GM21381 (cell line): ENCODE data around the gene STK32C.

Experiments
- ATAC-seq: cut with Tn5 transposase; IDR thresholded peaks from one replicate; pipeline ENCODE4 v1.9.1; 2021; ENCODE audit warnings: mild to moderate bottlenecking, moderate library complexity; ENCODE audit not compliant: unreplicated experiment

The STK32C gene

DNA sequence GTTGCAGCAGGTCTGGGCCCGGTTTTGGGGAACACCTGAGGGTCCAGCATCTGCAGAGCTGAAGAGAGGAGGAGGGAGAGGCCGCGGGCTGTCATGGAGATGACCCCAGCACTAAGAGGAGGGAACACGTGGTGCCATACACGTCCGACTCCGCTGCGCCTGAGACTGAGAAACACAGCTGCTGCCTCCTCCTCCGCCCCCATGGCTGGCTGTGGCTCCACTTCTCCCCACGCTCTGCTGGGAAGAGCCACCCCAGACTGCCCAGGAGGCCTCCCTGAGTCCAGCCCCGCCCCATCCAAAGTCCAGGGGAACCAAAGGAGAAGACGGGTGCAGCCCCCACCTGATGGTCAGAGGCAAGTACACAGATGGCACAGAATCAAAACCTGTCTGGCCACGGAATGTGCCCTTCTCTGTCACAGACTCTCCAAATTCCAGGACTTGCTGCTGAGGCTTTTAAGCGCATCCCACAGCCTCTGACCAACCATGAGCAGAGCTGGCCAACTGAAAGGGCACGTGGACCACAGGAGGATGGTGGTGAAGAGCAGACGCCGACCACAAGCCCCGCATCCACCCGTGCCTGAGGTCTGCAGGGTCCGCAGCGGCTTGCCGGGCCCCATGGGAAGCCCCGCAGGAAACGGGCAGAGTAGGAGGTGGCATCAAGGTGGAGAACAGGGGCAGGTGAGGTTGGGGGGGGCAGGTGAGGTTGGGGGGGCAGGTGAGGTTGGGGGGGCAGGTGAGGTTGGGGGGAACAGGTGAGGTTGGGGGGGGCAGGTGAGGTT is 24.0 kb downstream of the STK32C start:
- ATAC-seq, result no peak

DNA sequence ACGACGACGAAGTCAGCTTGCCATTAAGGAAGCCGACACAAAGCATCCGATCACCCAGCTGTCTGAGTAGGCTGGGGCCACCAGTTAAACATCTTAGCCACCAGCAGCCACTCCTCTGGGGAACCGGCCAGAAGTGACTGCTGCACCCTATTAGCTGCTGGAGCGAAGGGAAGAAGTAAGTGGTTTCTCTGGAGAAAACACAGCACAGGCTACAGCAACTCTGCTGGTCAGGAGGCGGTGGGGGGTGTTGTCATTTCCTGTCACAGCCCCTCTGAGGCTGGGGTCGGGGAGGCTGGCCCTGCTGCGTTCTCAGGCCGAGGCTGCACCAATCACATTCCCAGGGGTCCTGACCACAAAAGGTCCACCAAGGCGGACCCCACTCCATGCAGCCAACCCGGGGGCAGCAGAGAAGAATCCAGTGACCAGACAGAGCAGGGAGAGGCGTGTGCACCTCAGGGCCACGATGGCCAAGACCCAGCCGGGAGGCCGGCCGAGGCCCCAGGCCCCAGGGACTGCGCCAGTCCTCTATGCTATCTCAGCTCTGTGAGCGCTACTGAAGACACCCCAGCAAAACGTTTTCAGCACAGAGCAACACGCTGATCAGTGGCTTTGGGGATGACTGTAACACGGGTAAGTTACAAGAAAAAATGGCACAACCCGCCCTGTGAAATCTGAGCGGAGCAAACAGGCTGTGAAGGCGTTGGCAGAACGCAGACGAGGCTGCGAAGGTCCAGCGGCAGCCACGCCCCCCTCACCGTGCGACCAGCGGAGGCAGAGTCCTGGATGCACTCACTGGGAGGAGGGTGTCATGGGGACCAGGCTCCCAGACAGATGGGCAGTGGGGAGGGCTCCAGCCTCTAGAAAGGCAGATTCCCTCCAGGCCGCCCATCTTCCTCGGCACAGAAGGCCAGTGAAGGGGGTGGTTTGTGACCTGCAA is 24.8 kb downstream of the STK32C start:
- no peak for ATAC-seq

DNA sequence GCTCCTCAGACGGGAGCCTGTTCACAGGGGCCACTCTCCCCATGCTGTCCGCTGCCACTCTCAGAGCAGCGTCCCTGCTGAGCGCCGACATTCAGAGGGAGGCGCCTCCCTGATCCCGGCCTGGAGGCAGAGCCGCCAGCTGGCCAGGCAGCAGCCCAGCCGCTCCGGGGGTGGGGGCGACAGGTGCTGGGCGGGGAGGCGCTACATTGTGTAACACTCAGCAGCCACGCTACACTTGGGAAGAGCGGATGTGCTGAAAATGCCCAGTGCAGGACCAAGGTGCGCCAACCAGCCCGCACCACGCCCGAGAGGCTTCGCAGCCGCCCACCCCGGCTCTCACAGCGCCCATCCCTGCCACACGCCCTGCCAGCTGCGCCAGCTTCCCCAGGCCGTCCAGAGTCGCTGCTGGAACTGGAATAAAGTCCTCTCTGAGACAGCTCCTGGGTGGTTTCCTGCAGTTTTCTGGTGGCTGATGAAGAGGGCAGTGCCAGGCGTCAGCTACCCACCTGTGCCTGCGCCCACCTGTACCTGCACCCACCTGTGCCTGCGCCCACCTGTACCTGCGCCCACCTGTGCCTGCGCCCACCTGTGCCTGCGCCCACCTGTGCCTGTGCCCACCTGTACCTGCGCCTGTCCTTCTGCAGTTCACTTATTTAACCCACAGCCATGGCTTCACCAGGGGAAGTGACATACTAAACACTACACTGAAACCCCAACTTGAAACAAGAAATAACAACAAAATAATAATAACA is 25.7 kb downstream of the STK32C start:
- no peak for ATAC-seq

DNA sequence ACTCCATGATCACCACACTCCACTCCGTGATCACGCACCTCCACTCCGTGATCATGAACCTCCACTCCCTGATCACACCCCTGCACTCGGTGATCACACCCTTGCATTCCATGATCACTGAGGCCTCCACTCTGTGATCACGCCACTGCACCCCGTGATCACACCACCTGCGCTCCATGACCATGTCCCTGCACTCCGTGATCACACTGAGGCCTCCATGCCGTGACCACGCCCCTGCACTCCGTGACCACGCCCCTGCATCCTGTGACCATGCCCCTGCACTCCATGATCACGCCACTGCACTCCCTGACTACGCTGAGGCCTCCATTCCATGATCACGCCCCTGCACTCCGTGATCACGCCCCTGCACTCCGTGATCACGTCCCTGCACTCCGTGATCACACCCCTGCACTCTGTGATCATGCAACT is 27.1 kb downstream of the STK32C start:
- no peak for ATAC-seq

DNA sequence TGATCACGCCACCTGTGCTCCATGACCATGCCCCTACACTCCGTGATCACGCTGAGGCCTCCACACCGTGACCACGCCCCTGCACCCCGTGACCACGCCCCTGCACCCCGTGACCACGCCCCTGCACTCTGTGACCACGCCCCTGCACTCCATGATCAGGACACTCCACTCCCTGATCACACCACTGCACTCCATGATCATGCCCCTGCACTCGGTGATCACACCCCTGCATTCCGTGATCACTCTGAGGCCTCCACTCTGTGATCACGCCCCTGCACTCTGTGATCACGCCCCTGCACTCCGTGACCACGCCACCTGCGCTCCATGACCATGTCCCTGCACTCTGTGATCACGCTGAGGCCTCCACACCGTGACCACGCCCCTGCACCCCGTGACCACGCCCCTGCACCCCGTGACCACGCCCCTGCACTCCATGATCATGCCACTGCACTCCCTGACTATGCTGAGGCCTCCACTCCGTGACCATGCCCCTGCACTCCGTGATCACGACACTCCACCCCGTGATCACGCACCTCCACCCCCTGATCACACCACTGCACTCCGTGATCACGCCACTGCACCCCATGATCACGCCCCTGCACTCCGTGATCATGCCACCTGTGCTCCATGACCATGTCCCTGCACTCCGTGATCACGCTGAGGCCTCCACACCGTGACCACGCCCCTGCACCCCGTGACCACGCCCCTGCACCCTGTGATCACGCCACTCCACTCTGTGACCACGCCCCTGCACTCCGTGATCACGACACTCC is 27.7 kb downstream of the STK32C start:
- no peak for ATAC-seq

DNA sequence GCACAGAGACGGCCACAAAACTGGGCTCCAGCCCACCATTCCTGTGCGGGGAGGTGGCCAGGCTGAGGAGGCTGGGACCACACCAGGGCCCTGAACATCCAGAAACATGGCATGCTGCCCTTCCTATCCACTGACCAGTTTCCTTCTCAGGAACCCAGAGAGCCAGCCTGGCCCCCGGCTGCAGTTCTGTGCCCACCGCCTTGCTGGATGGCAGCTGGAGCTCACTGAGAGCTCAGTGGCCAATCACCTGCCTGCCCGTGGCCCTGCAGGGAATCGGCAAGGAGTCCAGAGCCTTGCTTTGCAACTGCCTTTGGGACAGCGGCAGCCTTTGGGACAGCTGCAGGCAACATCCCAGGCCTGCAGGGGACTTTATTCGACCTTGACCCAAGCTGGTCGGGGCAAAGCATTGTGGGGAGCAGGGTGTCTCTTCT is 30.4 kb downstream of the STK32C start:
- ATAC-seq, result no peak

DNA sequence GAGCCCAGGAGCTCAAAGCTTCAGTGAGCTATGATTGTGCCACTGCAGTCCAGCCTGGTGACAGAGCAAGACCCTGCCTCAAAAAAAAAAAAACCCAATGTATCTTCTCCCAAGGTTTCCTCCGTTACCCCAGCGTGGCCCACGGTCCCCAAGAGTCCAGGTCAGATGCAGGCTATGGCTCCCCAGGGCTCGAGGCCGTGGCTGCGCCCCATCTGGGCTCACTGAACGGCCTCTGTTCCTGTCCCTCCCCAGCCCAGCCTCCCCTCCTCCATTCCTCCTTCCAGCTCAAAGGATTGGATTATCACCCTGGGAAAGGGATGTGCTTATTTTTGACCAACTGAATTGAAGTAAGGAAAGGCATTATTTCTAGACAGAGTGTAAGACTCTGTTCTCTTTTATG is 31.0 kb downstream of the STK32C start:
- ATAC-seq, result no peak

DNA sequence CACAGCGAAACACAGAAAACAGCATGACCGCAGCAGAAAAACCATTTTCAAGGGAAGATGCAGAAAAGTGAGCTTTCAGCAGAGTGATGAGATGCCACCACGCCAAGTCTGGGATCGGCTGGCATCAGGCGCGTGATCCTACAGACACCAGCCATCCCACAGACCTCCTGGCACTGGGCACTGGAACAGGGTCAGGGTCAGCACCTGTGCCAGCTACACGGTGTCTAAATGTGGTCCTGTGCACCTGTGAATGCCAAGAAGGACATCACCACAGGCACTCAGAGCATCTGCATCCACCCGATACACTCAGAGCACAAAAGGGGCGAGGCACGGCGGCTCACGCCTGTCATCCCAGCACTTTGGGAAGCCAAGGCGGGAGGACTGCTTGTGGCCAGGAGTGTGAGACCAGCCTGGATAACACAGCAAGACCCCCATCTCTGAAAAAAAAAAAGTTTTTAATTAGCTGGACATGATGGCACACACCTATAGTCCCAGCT is 31.5 kb downstream of the STK32C start:
- ATAC-seq, result no peak

DNA sequence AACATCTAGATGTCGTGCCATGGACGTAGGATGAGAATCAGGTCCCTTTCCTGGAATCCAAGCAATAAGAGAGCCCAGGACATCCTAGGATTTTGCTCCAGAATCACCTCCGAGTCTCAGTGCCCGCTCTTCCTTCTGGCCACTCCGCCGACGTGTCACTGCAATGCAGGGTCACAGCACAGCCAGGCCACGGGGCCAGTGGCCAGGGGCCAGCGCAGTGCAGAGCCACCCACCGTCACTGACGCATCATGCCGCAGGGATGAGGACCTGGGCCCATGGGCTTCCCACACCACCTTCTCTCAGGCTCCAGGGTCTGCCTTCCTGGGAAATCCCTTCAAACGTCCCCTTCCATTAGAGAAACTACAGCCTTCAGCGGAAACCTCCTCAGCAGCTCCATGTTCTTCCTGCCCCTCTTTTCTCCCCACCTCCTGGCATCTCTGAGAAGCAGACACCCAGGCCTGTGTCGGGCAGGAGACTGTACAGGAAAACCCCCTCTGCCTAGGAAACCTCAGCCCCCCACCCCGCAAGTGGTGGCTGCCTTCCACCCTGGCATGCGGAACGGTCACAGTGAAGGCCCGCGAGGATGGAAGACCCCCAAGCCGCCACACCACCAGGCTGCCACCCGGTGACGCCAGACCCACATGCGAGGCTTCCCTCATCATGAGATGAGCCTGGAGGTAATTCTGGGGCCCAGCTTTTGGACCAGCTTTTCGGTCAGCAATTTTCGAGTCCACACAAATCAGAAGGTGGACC is 32.1 kb downstream of the STK32C start:
- ATAC-seq, result no peak

DNA sequence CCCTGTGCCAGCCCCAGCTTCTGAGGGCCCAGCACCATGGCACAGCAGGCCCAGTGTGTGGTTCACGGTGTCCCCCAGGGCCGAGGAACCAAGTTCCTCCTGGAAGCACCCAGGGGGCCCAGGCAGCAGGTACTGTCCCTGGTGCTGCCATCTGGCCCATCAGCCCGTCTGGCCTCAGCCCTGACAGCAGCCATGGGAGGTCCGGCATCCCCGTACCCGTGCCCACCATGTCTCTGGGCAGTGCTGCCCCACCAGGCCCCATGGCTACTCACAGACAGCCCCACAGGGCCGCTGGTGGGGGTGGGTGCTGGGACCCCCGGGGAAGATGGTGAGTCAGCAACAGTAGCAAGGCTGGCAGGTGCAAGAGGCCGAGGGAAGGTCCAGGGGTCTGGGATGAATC is 32.8 kb downstream of the STK32C start:
- no peak for ATAC-seq

DNA sequence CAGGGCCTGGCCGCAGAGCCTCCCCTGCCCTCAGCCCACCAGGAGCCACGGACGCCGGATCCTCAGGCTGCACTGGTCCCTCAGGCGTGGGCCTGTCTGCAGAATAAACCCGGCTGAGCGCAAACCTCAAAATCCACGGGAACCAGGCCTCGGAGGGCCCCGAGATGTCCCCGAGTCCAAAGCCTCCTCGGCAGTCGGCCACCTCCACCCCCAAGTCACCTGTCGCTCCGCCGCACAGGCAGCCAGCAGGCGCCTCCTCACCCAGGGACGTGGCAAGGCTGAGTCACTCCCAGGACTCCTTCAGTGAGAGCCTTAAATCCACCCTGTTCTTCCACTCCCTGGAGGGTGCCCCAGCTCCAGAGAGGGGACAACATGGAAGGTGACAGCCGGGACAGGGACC is 33.2 kb downstream of the STK32C start:
- no peak for ATAC-seq

DNA sequence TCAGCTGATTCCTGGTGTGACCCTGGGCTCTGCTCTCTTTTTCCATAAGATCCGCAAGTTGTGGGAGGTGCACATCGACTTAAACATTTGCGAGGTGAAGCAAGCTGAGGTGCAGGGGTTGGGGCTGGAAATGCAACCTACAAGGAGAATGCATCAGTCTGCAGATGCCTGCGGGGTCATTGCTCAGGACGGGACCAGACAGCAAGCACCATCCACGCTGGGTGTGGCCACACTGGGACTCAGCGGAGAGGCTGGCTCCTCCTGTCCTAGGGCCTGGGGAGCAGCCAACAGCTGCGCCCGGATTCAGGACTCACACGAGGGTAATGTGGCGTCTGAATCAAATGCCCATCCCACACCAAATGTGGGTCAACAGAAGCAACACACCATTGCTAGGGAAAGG is 33.8 kb downstream of the STK32C start:
- ATAC-seq, result no peak

DNA sequence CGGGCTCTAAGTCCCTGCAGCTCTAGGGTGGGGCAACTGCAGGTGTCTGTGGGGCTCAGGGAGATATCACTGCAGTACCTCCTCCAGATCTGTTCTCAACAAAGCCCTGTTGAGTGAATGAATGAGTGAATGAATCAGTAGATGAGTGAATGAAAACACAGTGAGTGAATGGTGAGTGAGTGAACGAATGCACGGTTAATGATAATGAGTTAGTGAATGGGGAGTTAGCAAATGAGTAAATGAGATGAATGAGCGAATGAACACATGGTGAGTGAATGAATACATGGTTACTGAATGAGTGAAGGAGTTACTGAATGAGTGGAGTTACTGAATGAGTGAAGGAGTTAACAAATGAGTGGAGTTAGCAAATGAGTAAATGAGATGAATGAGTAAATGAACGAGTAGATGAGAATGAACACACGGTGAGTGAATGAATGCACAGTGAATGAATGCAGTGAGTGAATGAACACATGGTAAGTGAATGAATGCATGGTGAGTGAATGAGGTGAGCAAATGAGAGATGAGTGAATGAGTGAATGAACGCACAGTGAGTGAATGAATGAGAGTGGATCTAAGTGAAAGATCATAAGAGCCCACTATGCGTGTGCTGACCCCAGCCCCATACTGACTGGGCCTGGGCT is 34.3 kb downstream of the STK32C start:
- no peak for ATAC-seq

DNA sequence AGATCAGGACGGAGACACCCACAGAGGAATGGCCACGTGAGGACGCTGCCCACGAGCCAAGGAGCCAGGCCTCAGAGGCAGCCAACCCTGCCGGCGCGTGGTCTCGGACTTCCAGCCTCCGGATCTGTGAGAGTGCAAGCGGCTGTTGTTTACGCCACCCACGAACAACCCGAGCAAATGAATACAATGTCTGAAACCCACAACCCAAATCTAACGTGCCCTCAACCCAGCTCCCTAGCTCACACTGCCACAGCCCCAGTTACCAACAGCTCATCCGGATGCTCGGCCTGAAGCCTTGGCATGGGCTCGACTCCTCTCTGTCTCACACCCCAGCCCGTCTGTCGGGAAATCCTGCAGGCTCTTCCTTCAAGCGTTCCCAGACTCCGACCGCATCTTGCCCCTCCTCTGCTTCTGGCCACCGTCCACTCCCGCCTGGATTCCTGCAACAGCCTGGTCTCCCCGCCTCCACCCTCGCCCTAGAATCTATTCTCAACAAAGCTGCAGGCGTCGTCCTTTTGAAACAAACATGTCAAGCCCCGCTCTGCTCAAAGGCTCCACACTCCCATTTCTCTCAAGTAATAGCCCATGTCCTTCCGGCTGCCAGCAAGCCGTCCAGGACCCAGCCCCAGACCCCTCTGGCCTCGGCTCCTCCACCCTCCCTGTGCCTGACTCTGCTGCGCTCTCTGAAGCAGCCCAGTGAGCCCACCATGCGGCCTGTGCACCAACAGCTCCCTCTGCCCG is 35.3 kb downstream of the STK32C start:
- ATAC-seq, result no peak

DNA sequence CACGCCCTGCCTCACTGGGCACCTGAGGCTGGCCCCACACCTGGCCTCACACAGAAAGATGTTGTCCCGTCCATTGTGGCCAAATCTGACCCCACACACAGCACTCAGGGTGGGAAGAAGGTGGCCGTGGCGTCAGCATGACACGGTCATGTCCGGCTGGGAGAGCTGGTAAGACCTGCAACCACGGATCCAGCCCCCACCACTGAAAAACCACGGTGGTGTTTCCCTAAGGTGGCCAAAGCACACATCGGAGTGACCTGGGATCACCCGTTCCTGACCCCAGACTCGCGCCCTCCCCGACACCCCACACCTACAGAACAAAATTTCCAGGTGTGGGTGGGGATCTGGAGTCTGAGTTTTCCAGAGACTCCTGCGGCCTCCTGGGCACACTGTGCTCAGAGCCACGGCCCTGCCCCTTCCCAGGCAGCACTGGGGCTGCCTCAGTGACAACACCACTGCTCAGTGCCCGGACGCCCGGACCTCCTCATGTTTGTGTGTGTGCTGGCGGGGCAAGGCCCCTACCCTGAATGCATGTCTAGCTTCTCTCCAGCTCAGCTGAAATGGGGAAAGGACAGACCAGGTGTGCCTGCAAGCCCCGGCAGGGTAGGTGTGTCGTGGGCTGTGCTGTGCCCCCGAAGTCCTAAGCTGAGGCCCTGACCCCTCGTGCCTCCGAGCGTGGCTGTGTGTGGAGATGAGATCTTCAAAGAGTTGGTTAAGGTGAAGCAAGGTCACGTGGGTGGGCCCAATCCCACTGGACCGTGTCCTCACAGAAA is 36.1 kb downstream of the STK32C start:
- ATAC-seq, result no peak

DNA sequence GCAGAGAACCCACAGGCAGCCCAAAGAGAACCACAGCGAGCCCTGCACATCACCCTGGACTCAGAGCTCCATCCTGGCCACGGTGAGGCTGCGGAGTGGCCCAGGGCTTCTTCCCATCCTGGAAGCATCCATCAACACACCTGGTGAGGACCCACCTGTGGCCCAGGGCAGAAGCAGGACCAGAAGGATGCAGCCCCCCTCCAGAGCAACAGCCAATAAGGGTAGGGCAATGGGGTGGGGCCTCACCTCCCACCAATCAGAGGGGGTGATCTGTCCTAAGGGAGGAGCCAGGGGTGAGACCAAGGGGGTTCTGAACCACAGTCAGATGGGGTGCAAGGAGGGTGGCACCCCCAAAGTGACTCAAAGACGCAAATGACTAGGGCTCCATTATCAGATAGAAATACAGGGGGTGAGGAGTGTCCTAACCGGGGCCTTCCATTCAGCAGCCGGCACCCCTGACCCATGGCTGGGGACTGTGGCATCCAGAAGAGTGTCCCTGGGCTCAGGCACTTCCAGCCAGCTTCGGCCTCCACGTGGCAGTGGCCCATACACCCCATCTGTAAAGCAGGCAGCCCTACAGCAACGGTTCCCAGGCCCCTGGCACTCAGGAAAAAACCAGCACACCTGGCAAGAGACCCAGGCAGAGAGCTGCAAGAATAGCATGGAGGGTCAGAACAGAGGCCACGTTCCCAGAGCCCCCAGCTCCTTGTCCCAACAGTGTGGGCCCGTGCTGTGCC is 36.9 kb downstream of the STK32C start:
- no peak for ATAC-seq

DNA sequence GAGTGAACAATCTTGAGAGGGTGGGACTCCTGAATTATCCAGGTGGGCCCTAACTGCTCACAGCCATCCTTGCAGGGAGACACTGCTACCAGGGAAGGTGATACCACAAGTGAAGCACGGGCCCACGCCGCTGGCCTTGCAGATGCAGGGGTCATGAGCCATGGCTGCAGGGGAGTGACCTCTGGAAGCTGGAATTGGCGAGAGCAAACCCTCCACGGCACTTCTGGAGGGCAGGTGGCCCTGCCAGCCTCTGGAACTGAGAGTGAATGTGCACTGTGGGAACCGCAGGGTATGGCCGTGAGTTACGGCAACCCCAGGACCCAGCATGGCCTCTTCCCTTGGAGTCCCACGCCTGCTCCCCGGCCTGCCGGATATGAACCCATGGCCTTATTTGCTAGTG is 37.5 kb downstream of the STK32C start:
- no peak for ATAC-seq
